A549 (cell line): ENCODE measurements around the gene ZFX. TPM values are rescaled to one million over a fixed set of nuclear protein-coding genes. Genes with fewer than 3 reads are reported as not detected.

Experiments
- ATAC-seq, 2 experiments: fragments of 200-7000 bp in 1 of 2; fragments of >200 bp in 1 of 2; cut with Nextera tagmentation in 1 of 2; cut with Tn5 transposase in 1 of 2; 3 replicates each; pipeline versions ENCODE4 v1.8.0 to v1.9.1; 2018 to 2020; ENCODE audit warnings: mild to moderate bottlenecking in 1 of 2, moderate library complexity in 1 of 2
- CTCF ChIA-PET: fragments of 300-600 bp; sonication (Branson Sonifier 250); formaldehyde crosslinking; extraction: SDS; loops from one replicate; lab custom pipeline; 2021; ENCODE audit warnings: antibody characterized with exemption, inconsistent platforms; lab: Yijun Ruan, JAX
- POLR2A ChIA-PET: fragments of 350-600 bp; formaldehyde crosslinking; extraction: SDS; loops from one replicate; lab custom pipeline; 2021; ENCODE audit warnings: antibody characterized with exemption, inconsistent platforms; lab: Yijun Ruan, JAX
- DNase-seq, 2 experiments: peaks; one replicate each; pipeline versions ENCODE4 v3.0.0 to v3.0.0-alpha.2; 2011 to 2016; ENCODE audit warnings: low read depth in 1 of 2, low spot score in 1 of 2
- FAIRE-seq: peaks from 2 replicates; lab custom pipeline; 2011; peaks lifted over from hg19 to GRCh38; lab: Jason Lieb, UNC
- H3K27ac ChIP-seq, 2 experiments: fragments of >200 bp; sonication (Bioruptor Twin); formaldehyde crosslinking; 3 replicates each; pipeline ENCODE4 v1.5.1; 2016 to 2017
- H3K4me1 ChIP-seq: fragments of >200 bp; sonication (Bioruptor Twin); formaldehyde crosslinking; 3 replicates; pipeline ENCODE4 v1.6.1; 2016
- H3K4me2 ChIP-seq: fragments of >200 bp; sonication (Bioruptor Twin); formaldehyde crosslinking; 3 replicates; pipeline ENCODE4 v1.6.1; 2016
- H3K4me3 ChIP-seq: fragments of >200 bp; sonication (Bioruptor Twin); formaldehyde crosslinking; 3 replicates; pipeline ENCODE4 v1.5.1; 2016
- H3K9me3 ChIP-seq: fragments of >200 bp; sonication (Bioruptor Twin); formaldehyde crosslinking; 3 replicates; pipeline ENCODE4 v1.6.1; 2016
- EHMT2 ChIP-seq: fragments of 200-600 bp; sonication (generic); IDR thresholded peaks from 2 replicates; pipeline ENCODE4 v1.6.1; 2016; ENCODE audit warnings: antibody characterized with exemption, low read depth, mild to moderate bottlenecking, moderate library complexity
- EP300 ChIP-seq, 2 experiments: fragments of >200 bp; sonication (Bioruptor Twin); formaldehyde crosslinking; IDR thresholded peaks; 2 replicates in 1 of 2; 3 replicates in 1 of 2; pipeline ENCODE4 v1.6.1; 2016 to 2017
- FOSB ChIP-seq: fragments of 250-450 bp; sonication (Bioruptor Pico); IDR thresholded peaks from 2 replicates; pipeline ENCODE4 v1.5.0; 2020; ENCODE audit warnings: mild to moderate bottlenecking, moderate library complexity
- FOXS1 ChIP-seq: fragments of 250-450 bp; sonication (Bioruptor Pico); IDR thresholded peaks from 2 replicates; pipeline ENCODE4 v1.5.0; 2020; ENCODE audit warnings: mild to moderate bottlenecking, moderate library complexity
- GATA3 ChIP-seq: IDR thresholded peaks from 2 replicates; pipeline ENCODE4 v1.6.1; 2012; ENCODE audit warnings: borderline replicate concordance
- JUN ChIP-seq, 2 experiments: fragments of >200 bp; sonication (Bioruptor Twin); formaldehyde crosslinking; IDR thresholded peaks; 2 replicates in 1 of 2; 3 replicates in 1 of 2; pipeline ENCODE4 v1.6.1; 2016 to 2017
- JUNB ChIP-seq: fragments of >200 bp; sonication (Bioruptor Twin); formaldehyde crosslinking; IDR thresholded peaks from 2 replicates; pipeline ENCODE4 v1.6.1; 2016
- KDM5A ChIP-seq: fragments of 200-600 bp; sonication (generic); IDR thresholded peaks from 2 replicates; pipeline ENCODE4 v1.6.1; 2016; ENCODE audit warnings: antibody characterized with exemption, mild to moderate bottlenecking
- MAFK ChIP-seq: fragments of 450-650 bp; IDR thresholded peaks from 2 replicates; pipeline ENCODE4 v1.6.1; 2014; ENCODE audit not compliant: partially characterized antibody
- MYC ChIP-seq: IDR thresholded peaks from 2 replicates; pipeline ENCODE4 v1.6.1; 2012; ENCODE audit warnings: mild to moderate bottlenecking, inconsistent platforms, low read length, improper control_type of control experiment, borderline replicate concordance
- NPAS2 ChIP-seq: fragments of 250-450 bp; sonication (Bioruptor Pico); IDR thresholded peaks from 2 replicates; pipeline ENCODE4 v1.8.0; 2022; ENCODE audit warnings: mild to moderate bottlenecking, moderate library complexity, borderline replicate concordance
- PHF8 ChIP-seq: fragments of 200-600 bp; sonication (generic); IDR thresholded peaks from 2 replicates; pipeline ENCODE4 v1.6.1; 2016; ENCODE audit warnings: low read depth, mild to moderate bottlenecking, antibody characterized with exemption, moderate library complexity, borderline replicate concordance
- POLR2A ChIP-seq: IDR thresholded peaks from 2 replicates; pipeline ENCODE4 v1.6.1; 2012; ENCODE audit warnings: mild to moderate bottlenecking, low read length
- RAD21 ChIP-seq, 2 experiments: fragments of >200 bp in 1 of 2; sonication (Bioruptor Twin) in 1 of 2; formaldehyde crosslinking in 1 of 2; IDR thresholded peaks in 1 of 2; conservative IDR thresholded peaks in 1 of 2; 2 replicates in 1 of 2; 3 replicates in 1 of 2; pipeline ENCODE4 v1.6.1; 2012 to 2018; ENCODE audit warnings: inconsistent platforms in 1 of 2
- RFX5 ChIP-seq: fragments of 450-650 bp; IDR thresholded peaks from 2 replicates; pipeline ENCODE4 v1.7.1; 2014; ENCODE audit warnings: antibody characterized with exemption, mild to moderate bottlenecking, moderate library complexity
- SMC3 ChIP-seq: fragments of >200 bp; sonication (Bioruptor Twin); formaldehyde crosslinking; IDR thresholded peaks from 3 replicates; pipeline ENCODE4 v1.6.1; 2018; ENCODE audit warnings: inconsistent platforms
- TFCP2L1 ChIP-seq: fragments of 250-450 bp; sonication (Bioruptor Pico); IDR thresholded peaks from 2 replicates; pipeline ENCODE4 v1.5.0; 2021; ENCODE audit warnings: mild to moderate bottlenecking
- TP53 ChIP-seq: fragments of 250-450 bp; sonication (Bioruptor Pico); IDR thresholded peaks from 2 replicates; pipeline ENCODE4 v1.5.0; 2021; ENCODE audit warnings: mild to moderate bottlenecking, moderate library complexity
- ZSCAN20 ChIP-seq: fragments of 250-450 bp; sonication (Bioruptor Pico); IDR thresholded peaks from 2 replicates; pipeline ENCODE4 v1.8.0; 2022; ENCODE audit warnings: mild to moderate bottlenecking, moderate library complexity
- WGBS: methylation state at CpG from one replicate; pipeline ENCODE4 v1.1.6; 2017; ENCODE audit errors: missing lambda C conversion rate; 5-methylcytosine and 5-hydroxymethylcytosine counted together
- polyA plus RNA-seq, 4 experiments: library from polyadenylated mRNA; depleted of rRNA in 3 of 4; stranded (reverse); fragments of >200 nt; fragmentation: RNase III in 1 of 4; extraction: RNeasy Plus Mini Kit Qiagen cat#74134 plus additional on column Dnase treatment in 1 of 4; gene quantifications; 2 replicates in 3 of 4; 3 replicates in 1 of 4; pipeline ENCODE4 v1.2.3, GENCODE V29; 2011 to 2017
- TF ChIP-seq, protein P1 (sequence below): fragments of 450-650 bp; IDR thresholded peaks from 2 replicates; pipeline ENCODE4 v1.6.1; 2014; ENCODE audit warnings: antibody characterized with exemption
- TF ChIP-seq, protein P2 (sequence below): IDR thresholded peaks from 2 replicates; pipeline ENCODE4 v1.6.1; 2012
- TF ChIP-seq, protein P3 (sequence below): fragments of 250-450 bp; sonication (Bioruptor Pico); IDR thresholded peaks from 2 replicates; pipeline ENCODE4 v1.5.0; 2020; ENCODE audit warnings: low read depth, mild to moderate bottlenecking, moderate library complexity
- TF ChIP-seq, protein P4 (sequence below): fragments of 150-350 bp; IDR thresholded peaks from 2 replicates; pipeline ENCODE4 v1.6.1; 2014; ENCODE audit warnings: low read depth, mild to moderate bottlenecking, low read length

The ZFX gene
- polyA plus RNA-seq, 2 of the 4 experiments (the other 2 are of a cell fraction): 18.1 to 30.1 TPM

DNA sequence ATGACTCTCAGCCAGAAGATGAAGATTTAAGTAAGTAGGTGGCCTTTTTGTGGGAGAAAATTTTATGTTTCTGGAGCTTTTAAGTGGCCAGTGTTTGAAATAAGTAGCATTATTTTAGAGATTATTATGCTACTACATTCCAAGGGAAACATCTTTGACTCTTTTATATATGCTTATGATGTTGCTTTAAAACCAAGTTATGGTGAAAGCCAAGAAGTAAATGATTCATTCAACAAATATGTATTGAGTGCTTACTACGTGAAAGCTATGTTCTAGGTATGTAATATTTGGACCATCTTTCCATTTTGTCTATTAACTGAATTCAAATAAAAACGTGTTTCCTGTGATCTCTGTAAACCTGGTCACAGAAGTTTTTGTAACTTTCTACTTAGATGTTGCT, 58.3 kb downstream of the ZFX start:
- POLR2A ChIA-PET: no interaction called here
- TF ChIP-seq, protein P1, sequence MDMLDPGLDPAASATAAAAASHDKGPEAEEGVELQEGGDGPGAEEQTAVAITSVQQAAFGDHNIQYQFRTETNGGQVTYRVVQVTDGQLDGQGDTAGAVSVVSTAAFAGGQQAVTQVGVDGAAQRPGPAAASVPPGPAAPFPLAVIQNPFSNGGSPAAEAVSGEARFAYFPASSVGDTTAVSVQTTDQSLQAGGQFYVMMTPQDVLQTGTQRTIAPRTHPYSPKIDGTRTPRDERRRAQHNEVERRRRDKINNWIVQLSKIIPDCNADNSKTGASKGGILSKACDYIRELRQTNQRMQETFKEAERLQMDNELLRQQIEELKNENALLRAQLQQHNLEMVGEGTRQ: no peak
- TF ChIP-seq, protein P2, sequence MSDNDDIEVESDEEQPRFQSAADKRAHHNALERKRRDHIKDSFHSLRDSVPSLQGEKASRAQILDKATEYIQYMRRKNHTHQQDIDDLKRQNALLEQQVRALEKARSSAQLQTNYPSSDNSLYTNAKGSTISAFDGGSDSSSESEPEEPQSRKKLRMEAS: no peak
- TF ChIP-seq TP53 (CRISPR knock-in tag) (no peak), RFX5 (no peak), KDM5A (no peak), MYC (no peak), JUN (IDR thresholded peaks at IDR 0.05) (no peak), ZSCAN20 (CRISPR knock-in tag) (no peak), EHMT2 (no peak), TFCP2L1 (CRISPR knock-in tag) (no peak), EP300 (IDR thresholded peaks at IDR 0.05) (no peak), NPAS2 (CRISPR knock-in tag) (no peak), JUNB (no peak), FOXS1 (no peak), GATA3 (no peak), SMC3 (no peak), POLR2A (no peak)
- TF ChIP-seq, protein P3, sequence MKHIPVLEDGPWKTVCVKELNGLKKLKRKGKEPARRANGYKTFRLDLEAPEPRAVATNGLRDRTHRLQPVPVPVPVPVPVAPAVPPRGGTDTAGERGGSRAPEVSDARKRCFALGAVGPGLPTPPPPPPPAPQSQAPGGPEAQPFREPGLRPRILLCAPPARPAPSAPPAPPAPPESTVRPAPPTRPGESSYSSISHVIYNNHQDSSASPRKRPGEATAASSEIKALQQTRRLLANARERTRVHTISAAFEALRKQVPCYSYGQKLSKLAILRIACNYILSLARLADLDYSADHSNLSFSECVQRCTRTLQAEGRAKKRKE (CRISPR knock-in tag): no peak
- TF ChIP-seq, protein P4, sequence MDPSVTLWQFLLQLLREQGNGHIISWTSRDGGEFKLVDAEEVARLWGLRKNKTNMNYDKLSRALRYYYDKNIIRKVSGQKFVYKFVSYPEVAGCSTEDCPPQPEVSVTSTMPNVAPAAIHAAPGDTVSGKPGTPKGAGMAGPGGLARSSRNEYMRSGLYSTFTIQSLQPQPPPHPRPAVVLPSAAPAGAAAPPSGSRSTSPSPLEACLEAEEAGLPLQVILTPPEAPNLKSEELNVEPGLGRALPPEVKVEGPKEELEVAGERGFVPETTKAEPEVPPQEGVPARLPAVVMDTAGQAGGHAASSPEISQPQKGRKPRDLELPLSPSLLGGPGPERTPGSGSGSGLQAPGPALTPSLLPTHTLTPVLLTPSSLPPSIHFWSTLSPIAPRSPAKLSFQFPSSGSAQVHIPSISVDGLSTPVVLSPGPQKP: no peak
- H3K9me3 ChIP-seq: no peaks in the 10 kb centered on the region
- no peak for DNase-seq
- H3K4me1 ChIP-seq: peaks cover 43% of the 10 kb centered on the region
- 21% methylated on average over 2 of the region's 2 CpGs for WGBS
- CTCF ChIA-PET: no interaction called here
- FAIRE-seq: peak; percentile 83
- H3K4me3 ChIP-seq: no peak overlapping the region
- peak overlapping the region; percentile 28; the same call in 1 of the 3 replicates for H3K4me2 ChIP-seq
- no peak overlapping the region for H3K27ac ChIP-seq
- no peak for ATAC-seq

DNA sequence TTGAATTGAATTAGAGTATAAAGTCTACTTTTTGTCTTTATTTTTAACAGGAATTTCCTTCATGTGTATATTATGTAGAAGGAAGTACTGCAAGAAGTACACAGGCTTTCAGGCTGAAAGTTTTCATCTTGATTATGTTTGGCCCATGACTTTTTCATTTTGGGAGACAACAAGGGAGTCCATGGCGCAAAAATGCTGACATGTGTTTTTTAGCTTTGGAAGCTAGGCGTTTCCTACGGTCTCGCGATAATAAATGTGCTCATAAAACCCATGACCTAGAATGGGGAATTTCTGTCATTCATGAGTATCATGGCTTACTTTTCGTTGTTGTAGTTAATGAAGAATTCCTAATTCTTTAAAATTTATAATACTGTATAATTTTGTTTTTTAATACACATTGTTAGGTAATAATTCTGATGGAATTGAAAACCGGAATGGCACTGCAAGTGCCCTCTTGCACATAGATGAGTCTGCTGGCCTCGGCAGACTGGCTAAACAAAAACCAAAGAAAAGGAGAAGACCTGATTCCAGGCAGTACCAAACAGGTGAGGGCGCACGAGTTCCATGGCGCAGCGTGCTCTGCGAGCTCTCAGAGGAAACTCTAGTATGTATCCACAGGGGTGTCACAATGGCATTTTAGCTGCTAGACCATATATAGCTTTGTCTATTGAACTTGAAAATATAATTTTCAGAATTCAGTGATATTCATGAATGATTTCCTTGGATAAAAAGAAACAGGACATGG, 59.1 kb downstream of the ZFX start:
- ChIA-PET POLR2A (interaction anchor here (0.6 kb wide), 1 partner anchor 28 kb away, joined by 3 read pairs; no protein-coding TSS in a partner anchor), CTCF (no interaction called here)
- Histone ChIP-seq H3K4me3 (no peak overlapping the region), H3K4me2 (no peak overlapping the region), H3K4me1 (peaks cover 35% of the 10 kb centered on the region), H3K9me3 (no peaks in the 10 kb centered on the region), H3K27ac (no peak overlapping the region)
- ATAC-seq (no peak), FAIRE-seq (no peak), DNase-seq (no peak)
- 91% methylated on average over 13 of the region's 13 CpGs for WGBS
- TF ChIP-seq RAD21 (conservative IDR thresholded peaks at IDR 0.05 in 1 of 2, IDR thresholded peaks at IDR 0.05 in 1 of 2) (0 out of 5 replicates have a peak, but pooled peaks of 1 of the 2 experiments have one; percentile 12), PHF8 (no peak), FOSB (CRISPR knock-in tag) (no peak), MAFK (peak; percentile 88)
- TF ChIP-seq, all 56 proteins: peak for 2
